Measurements from ENCODE around the gene STPG2. TPM values are rescaled to one million over a fixed set of nuclear protein-coding genes. Genes with fewer than 3 reads are reported as not detected.
"Not testable (repeated sequence)": the region's sequence is repeated elsewhere in the genome, so short reads cannot be mapped to it uniquely, and the experiment has no call there.

The STPG2 gene
- total RNA-seq, 3 donors from 2014 or later: 0.48 to 3.8 (median 1.6) TPM

DNA sequence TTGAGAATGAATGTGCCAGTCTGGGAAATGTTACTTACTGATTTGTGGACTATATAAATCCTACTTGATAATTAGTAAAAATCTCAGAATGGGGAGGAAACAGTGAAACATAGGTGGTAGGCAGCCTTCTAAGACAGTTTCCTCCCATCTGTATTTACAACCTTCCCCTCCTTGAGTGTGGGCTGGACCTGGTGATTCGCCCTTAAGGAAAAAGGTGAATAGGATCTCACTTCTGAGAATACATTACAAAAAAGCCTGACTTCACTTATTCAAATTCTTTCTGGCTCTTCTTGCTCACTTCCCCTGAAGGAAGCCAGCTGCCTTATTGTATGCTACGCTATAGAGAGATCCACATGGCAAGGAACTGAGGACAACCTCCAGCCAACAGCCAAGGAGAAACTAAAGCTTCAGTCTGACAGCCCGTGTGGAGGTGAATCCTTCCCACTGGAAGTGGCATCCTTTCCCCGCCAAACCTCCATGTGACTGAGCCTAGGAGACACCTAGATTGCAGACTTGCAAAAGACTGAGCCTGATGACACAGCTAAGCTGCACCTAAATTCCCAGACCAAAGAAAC, 585.0 kb downstream of the STPG2 start:
- no peaks in the 10 kb centered on the region for H3K9me3 ChIP-seq
- no peak overlapping the region for H3K27ac ChIP-seq
- no peak for DNase-seq (ENCODE audit: low spot score in 2 of 2)
- H3K4me3 ChIP-seq: no peak overlapping the region
- H3K36me3 ChIP-seq: no peaks in the 10 kb centered on the region
- H3K4me1 ChIP-seq: no peaks in the 10 kb centered on the region
- intact Hi-C loops (cut with DNase I; ENCODE audit: low total_unique reads): no loop called here
- no peaks in the 10 kb centered on the region for H3K27me3 ChIP-seq
- TF ChIP-seq POLR2A (IDR thresholded peaks at IDR 0.05) (no peak), POLR2AphosphoS5 (IDR thresholded peaks at IDR 0.05) (no peak)
- TF ChIP-seq, protein P1, sequence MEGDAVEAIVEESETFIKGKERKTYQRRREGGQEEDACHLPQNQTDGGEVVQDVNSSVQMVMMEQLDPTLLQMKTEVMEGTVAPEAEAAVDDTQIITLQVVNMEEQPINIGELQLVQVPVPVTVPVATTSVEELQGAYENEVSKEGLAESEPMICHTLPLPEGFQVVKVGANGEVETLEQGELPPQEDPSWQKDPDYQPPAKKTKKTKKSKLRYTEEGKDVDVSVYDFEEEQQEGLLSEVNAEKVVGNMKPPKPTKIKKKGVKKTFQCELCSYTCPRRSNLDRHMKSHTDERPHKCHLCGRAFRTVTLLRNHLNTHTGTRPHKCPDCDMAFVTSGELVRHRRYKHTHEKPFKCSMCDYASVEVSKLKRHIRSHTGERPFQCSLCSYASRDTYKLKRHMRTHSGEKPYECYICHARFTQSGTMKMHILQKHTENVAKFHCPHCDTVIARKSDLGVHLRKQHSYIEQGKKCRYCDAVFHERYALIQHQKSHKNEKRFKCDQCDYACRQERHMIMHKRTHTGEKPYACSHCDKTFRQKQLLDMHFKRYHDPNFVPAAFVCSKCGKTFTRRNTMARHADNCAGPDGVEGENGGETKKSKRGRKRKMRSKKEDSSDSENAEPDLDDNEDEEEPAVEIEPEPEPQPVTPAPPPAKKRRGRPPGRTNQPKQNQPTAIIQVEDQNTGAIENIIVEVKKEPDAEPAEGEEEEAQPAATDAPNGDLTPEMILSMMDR (IDR thresholded peaks at IDR 0.05): no peak

DNA sequence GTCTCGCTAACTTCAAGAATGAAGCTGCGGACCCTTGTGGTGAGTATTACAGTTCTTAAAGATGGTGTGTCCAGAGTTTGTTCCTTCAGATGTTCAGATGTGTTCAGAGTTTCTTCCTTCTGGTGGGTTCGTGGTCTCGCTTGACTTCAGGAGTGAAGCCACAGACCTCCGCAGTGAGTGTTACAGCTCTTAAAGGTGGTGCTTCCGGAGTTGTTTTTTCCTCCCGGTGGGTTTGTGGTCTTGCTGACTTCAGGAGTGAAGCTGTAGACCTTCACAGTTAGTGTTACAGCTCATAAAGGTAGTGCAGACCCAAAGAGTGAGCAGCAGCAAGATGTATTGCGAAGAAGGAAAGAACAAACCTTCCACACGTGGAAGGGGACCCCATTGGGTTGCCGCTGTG, 592.6 kb downstream of the STPG2 start:
- DNase-seq (ENCODE audit: low spot score in 2 of 2); H3K9me3 ChIP-seq; H3K27me3 ChIP-seq; intact Hi-C loops (cut with DNase I; ENCODE audit: low total_unique reads); H3K27ac ChIP-seq; H3K4me1 ChIP-seq; H3K4me3 ChIP-seq; H3K36me3 ChIP-seq: not testable (repeated sequence)

DNA sequence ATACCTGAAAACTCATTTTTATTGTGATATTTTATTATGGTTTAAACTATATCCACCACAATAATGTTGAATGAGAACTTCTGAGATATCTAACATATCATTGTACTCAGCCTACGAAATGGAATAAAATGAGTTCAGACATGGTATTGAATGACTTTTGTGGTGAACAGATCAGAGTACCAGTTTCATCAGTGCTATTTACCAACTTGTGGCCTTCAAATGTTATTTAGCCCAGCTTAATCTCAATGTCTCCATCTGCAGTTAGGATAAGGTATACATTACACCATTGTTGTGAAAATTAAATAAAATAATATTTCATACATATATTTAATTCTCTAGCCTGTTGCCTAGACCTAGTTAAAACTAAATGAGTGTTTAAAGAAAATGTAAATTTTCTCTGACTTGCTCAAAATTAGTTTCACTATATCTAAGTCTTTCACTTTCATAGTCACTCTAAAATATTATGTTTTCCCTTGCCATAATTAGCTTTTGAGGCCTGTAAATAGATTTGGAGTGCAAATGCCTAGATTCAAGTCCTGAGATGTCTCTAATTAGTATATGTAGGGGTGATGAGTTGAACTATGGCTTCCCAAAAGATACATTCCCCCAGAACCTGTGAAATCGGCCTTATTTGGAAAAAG, 594.2 kb downstream of the STPG2 start:
- TF ChIP-seq, protein P1 (IDR thresholded peaks at IDR 0.05): no peak
- TF ChIP-seq POLR2A (IDR thresholded peaks at IDR 0.05) (no peak), POLR2AphosphoS5 (IDR thresholded peaks at IDR 0.05) (no peak)
- no peak overlapping the region for H3K27ac ChIP-seq
- H3K9me3 ChIP-seq: no peaks in the 10 kb centered on the region
- DNase-seq (ENCODE audit: low spot score in 2 of 2): no peak
- no peaks in the 10 kb centered on the region for H3K27me3 ChIP-seq
- intact Hi-C loops (cut with DNase I; ENCODE audit: low total_unique reads): no loop called here
- H3K36me3 ChIP-seq: no peaks in the 10 kb centered on the region
- no peak overlapping the region for H3K4me3 ChIP-seq
- H3K4me1 ChIP-seq: no peaks in the 10 kb centered on the region

DNA sequence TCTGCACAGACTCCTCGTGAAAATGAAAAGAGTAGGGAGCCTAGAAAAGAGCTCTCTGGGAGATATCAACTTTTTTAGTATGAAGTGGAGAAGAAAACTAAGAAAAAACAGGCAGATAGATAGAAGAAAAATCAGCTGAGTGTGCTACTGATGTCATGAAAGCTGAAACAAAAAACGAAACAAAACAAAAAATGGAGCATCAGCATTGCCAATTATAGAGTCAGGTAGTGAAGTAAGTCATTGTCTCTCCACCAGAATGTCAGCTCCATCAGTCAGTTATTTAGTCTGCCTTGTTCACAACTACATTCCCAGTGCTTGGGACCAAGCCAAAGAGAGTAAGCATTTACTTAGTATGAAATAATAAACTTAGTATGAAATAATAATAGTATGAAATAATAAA, 595.1 kb downstream of the STPG2 start:
- H3K9me3 ChIP-seq: no peaks in the 10 kb centered on the region
- H3K36me3 ChIP-seq: no peaks in the 10 kb centered on the region
- no peak for DNase-seq (ENCODE audit: low spot score in 2 of 2)
- TF ChIP-seq, protein P1 (IDR thresholded peaks at IDR 0.05): no peak
- TF ChIP-seq POLR2AphosphoS5 (IDR thresholded peaks at IDR 0.05): no peak
- H3K27ac ChIP-seq: no peak overlapping the region
- no peaks in the 10 kb centered on the region for H3K4me1 ChIP-seq
- no peaks in the 10 kb centered on the region for H3K27me3 ChIP-seq
- intact Hi-C loops (cut with DNase I; ENCODE audit: low total_unique reads): no loop called here
- no peak overlapping the region for H3K4me3 ChIP-seq

DNA sequence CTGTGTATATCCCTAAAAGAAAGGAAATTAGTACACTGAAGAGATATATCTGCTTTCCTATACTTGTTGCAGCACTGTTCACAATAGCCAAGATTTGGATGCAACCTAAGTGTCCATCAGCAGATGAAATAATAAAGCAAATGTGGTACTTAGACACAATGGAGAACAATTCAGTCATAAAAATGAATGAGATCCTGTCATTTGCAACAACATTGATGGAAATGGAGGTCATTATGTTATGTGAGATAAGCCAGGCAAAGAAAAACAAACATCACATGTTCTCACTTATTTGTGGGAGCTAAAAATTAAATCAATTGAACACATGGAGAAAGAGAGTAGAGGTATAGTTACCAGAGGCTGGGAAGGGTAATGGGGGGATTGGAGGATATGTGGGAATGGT, 611.9 kb downstream of the STPG2 start:
- H3K27ac ChIP-seq: no peak overlapping the region
- no peak for DNase-seq (ENCODE audit: low spot score in 2 of 2)
- no peak overlapping the region for H3K4me3 ChIP-seq
- H3K4me1 ChIP-seq: no peaks in the 10 kb centered on the region
- no peaks in the 10 kb centered on the region for H3K27me3 ChIP-seq
- H3K9me3 ChIP-seq: no peaks in the 10 kb centered on the region
- TF ChIP-seq POLR2AphosphoS5 (IDR thresholded peaks at IDR 0.05): no peak
- no peak for TF ChIP-seq POLR2A (IDR thresholded peaks at IDR 0.05)
- TF ChIP-seq, protein P1 (IDR thresholded peaks at IDR 0.05): no peak
- intact Hi-C loops (cut with DNase I; ENCODE audit: low total_unique reads): no loop called here
- no peaks in the 10 kb centered on the region for H3K36me3 ChIP-seq
